ENCODE measurements around the gene SCN1A.
"Not testable (repeated sequence)": the region's sequence is repeated elsewhere in the genome, so short reads cannot be mapped to it uniquely, and the experiment has no call there.

Gene SCN1A

DNA sequence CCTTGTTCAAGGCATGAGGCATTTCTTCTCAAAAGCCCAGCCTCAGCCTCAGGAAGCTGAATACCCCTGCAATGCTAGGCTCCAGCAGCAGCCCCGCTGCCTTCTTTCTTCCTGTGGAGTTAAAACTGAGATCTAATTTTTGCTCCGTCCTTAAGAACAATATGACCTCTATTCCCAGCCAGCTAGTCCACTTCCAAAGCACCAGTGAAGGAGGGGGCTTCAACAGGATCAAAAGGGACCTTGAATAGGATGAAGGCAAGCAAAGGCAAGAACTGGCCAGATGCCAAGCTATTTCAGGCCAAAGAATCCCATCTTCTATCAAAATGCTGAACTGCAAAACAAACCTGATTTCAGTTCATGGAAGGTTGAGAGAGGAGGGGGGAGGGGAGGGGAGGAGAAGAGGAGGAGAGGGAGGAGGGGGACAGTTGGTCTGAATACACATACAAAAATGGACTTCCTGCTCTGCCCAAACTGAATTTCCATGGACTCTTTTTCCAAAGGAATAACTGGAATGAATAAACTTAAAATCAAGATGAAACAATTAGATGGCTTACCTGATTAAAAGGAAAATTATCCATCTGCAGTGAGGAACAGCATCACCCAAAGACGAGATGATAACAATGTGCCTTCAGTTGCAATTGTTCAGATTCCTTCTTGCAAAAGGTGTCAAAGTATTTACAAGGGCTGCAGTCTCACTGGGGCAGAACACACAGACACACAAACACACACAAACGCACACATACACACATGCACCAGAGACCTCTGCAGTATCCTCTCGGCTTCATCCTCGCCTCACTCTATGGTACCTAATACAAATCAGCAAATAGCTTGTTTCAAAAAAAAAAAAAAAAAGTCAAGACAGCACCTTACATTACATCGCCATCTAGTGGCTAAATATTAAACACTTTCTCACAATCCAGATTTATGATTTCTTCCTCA, at the start of gene SCN1A:
SCN1A (minus strand) TSS at position 804 of the 939 bp plus-strand sequence. CDS start 54,399 bp downstream, outside the sequence.
- DNase-seq: no peak

GRCh38 chr2:166173263-166173662, 45.4 kb upstream of the SCN1A start:
- DNase-seq: no peak

- DNase-seq: no peak
Measured at GRCh38 chr2:166171216-166171615, 43.4 kb upstream of the SCN1A start.

- DNase-seq: no peak
Measured at GRCh38 chr2:166170356-166170755, 42.5 kb upstream of the SCN1A start.

- DNase-seq: no peak
Measured at GRCh38 chr2:166167449-166167848, 39.6 kb upstream of the SCN1A start.

GRCh38 chr2:166163775-166164174, 36.0 kb upstream of the SCN1A start:
- DNase-seq: no peak

GRCh38 chr2:166158546-166158945, 30.7 kb upstream of the SCN1A start:
- no peak for DNase-seq

DNA sequence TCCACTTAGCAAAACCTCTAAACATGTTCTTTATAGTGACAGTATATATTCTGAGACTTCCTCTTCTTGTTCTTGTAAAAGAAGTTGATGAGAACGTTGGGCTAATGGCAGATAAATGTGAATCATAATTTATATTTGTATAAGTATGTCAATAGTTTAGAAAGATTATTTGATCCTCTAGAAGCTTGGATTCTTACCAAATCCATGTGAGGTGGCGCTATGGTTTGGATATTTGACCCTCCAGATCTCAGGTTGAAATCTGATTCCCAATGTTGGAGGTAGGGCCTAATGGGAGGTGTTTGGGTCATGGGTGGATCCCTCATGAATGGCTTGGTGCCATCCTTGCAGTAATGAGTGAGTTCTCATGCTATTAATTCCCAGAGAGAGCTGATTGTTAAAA, 29.8 kb upstream of the SCN1A start:
- no peak for DNase-seq

DNA sequence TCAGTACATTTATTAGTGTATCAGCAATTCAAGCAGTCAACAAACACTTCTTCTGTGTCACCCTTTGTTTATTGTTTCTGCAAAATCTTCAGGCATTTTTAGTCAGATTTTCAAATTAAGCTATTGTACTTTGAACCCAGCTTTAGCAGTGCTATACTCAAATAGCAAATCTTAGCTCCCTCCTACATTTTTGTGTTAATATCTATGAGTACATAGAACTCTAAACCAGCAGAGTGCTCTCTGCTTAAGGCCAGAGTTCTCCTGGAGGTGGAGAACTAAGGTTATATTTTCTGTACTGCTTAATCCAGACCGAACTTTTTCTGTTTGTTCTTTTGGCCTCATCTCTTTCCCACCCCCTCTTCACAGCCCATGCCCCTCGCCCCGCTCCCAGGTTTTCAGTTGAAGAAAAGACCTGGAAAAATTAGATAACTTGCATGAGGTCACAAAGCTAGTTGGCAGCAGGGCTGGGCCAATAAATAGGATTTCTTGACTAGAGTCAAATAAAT, 29.2 kb upstream of the SCN1A start:
- no peak for DNase-seq

GRCh38 chr2:166155589-166155988, 27.8 kb upstream of the SCN1A start:
- no peak for DNase-seq

- DNase-seq: no peak
Measured at GRCh38 chr2:166154685-166155338, 27.0 kb upstream of the SCN1A start.

DNA sequence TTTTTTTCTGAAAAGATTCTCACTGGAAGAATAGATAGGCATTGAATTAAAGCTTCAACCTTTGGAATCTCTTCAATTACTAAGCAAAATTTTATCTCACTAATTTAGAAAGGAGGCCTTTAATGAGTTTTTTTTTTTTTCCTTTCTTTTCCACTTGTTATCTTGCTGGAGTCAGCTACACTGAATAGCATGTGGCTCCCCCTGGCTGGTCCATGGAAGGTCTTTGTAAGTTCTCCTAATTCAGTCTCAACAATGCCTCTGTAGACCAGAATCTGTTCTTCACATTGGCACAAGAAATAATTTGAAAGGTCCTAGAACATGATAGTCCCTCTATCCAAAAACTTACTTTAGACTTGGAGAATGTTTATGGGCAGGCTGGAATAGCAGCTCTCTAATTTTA, 24.2 kb upstream of the SCN1A start:
- no peak for DNase-seq

DNA sequence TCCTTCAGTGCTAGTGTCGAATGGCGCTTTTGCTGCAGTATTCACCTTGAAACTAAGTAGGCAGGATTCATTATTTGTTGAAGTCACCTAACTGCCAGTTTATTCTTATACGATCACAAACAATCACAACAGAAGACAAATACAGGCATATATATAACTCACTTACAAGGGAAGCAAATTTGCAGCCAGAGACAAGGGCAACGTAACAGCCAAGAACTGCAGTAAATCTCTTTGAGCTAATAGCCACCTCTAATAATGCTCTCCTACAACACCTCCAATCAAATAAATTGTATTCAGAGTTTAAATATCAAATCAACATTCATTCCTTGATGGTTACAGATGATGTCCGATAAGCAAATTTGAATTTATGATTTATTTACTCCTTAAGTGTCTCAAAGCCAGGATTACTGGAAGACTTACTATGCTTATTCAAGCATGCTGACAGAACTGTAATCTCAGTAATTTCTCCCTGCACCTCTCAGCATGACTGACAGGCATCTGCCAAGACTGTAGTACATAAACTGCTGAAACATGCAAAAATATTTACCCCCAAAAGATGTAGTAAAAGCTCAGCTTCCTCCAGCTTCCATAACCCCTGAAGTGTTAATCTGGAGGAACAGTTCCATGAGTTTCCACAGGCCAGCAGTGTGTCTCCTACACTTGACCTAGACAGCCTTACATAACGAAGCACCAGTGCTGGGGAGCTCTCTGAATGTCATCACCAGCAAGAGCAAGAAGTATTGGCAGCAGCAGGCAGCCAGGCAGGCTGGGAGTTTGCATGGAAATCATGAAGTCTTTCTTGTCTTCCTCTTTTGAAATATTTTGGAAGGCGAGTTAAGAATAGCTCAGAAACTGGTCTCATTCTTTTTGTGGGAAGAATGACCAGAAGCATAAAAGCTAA, 20.9 kb upstream of the SCN1A start:
- DNase-seq: no peak

DNA sequence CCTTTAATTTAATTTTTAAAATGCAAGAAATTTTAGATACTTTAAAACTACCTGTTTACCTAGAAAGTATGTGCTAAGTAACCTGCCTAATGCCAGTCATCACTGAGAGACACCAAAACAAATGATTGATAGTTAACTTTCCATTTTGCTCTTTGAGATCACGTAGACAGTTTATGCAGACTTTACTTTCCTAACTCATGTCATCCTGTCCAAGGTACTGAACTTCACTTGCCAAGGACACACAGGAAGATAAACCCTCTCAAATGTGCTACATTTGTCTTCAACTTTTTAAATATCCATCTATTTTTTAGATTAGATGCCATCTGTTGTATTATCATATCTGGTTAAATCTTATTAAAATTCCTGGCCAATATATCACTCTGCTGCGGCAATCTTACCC, 20.1 kb upstream of the SCN1A start:
- no peak for DNase-seq

GRCh38 chr2:166144071-166144470, 16.3 kb upstream of the SCN1A start:
- DNase-seq: no peak

- DNase-seq: no peak
Measured at GRCh38 chr2:166140932-166141331, 13.1 kb upstream of the SCN1A start.

DNA sequence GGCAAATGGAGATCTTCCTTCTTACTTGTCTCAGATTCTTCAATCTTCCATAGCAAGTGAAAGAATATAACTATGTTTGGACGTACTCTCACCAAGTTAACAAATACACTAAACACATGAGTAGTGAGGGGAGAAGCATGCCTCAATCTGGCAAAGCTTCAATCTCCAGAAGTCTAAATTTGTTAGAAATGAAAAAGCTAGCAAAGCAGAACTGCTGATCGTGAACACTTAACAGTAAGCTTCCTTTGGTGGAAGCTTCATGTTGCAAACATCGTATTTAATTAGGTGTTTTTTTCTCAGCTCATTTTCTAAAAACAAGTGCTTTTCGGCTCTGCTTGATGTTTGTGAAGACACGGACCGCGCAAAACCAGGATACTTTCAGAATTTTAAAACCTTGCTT, 12.7 kb upstream of the SCN1A start:
- no peak for DNase-seq

- not testable (repeated sequence) for DNase-seq
Measured at GRCh38 chr2:166139479-166139878, 11.7 kb upstream of the SCN1A start.

GRCh38 chr2:166138667-166139066, 10.8 kb upstream of the SCN1A start:
- no peak for DNase-seq

DNA sequence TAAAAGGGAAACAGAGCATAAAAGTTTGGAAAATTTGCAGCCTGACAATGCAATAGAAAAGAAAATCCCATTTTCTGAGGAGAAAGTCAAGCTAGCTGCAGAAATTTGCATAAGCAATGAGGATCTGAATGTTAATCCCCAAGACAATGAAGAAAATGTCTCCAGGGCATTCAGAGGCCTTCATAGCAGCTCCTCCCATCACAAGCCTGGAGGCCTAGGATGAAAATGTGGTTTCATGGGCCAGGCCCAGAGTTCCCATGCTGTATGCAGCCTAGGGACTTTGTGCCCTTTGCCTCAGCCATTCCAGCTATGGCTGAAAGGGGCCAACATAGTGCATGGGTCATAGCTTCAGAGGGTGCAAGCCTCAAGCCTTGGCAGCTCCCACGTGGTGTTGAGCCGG, 10.3 kb upstream of the SCN1A start:
- DNase-seq: no peak

GRCh38 chr2:166137331-166137730, 9.5 kb upstream of the SCN1A start:
- no peak for DNase-seq

DNA sequence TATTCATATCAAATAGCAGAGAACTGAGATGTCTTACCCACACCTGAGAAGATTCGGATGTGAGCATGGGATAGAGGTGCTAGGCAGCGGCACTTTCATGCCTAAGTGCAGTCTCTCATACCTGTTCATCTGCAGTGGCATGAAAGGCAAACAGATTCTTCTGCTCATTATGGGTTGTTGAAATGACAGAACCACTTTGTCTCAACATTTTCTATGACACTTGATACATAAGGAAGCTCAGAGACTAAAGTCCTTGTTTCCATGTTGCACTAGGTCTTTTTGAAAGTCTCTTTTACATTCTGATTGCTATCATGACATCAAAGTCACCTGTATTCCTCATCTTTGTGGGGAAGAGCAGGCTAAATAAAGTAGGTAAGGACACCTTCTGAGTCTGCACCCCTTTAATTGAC, 8.0 kb upstream of the SCN1A start:
- no peak for DNase-seq

All from activated naive CD4-positive, alpha-beta T cell treated with Interleukin-2 at 50 U/mL for 16 hours (primary cell).